ENCODE measurements around the gene VPS25.

DNA sequence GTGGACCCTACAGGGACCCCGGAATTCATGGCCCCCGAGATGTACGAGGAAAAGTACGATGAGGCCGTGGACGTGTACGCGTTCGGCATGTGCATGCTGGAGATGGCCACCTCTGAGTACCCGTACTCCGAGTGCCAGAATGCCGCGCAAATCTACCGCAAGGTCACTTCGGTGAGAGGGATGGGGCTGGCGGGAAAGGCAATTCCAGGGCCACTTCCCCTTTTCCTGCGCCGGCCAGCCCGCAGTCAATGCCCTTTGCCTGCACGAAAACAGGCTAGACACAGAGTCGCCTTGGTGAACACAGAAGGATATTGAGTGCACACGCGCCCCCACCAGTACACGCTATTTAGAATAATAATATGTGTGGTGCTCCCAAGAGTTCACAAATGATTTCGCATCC, 11.2 kb downstream of the VPS25 start:
- TF ChIP-seq, protein P1, sequence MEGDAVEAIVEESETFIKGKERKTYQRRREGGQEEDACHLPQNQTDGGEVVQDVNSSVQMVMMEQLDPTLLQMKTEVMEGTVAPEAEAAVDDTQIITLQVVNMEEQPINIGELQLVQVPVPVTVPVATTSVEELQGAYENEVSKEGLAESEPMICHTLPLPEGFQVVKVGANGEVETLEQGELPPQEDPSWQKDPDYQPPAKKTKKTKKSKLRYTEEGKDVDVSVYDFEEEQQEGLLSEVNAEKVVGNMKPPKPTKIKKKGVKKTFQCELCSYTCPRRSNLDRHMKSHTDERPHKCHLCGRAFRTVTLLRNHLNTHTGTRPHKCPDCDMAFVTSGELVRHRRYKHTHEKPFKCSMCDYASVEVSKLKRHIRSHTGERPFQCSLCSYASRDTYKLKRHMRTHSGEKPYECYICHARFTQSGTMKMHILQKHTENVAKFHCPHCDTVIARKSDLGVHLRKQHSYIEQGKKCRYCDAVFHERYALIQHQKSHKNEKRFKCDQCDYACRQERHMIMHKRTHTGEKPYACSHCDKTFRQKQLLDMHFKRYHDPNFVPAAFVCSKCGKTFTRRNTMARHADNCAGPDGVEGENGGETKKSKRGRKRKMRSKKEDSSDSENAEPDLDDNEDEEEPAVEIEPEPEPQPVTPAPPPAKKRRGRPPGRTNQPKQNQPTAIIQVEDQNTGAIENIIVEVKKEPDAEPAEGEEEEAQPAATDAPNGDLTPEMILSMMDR (IDR thresholded peaks at IDR 0.05 in 4 of 5, conservative IDR thresholded peaks at IDR 0.05 in 1 of 5), result no peak
- no peak for TF ChIP-seq POLR2A (IDR thresholded peaks at IDR 0.05)

Measured in gastrocnemius medialis (tissue), 4 donors.